ENCODE data around the gene PSMG4. TPM values are rescaled to one million over a fixed set of nuclear protein-coding genes. Genes with fewer than 3 reads are reported as not detected.
A peak's percentile ranks its signal among the peaks of the same experiment; 100 is the strongest.

Gene PSMG4, protein sequence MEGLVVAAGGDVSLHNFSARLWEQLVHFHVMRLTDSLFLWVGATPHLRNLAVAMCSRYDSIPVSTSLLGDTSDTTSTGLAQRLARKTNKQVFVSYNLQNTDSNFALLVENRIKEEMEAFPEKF
- total RNA-seq = 26.1 to 27.8 TPM (median 26.6 TPM) in 3 replicates

DNA sequence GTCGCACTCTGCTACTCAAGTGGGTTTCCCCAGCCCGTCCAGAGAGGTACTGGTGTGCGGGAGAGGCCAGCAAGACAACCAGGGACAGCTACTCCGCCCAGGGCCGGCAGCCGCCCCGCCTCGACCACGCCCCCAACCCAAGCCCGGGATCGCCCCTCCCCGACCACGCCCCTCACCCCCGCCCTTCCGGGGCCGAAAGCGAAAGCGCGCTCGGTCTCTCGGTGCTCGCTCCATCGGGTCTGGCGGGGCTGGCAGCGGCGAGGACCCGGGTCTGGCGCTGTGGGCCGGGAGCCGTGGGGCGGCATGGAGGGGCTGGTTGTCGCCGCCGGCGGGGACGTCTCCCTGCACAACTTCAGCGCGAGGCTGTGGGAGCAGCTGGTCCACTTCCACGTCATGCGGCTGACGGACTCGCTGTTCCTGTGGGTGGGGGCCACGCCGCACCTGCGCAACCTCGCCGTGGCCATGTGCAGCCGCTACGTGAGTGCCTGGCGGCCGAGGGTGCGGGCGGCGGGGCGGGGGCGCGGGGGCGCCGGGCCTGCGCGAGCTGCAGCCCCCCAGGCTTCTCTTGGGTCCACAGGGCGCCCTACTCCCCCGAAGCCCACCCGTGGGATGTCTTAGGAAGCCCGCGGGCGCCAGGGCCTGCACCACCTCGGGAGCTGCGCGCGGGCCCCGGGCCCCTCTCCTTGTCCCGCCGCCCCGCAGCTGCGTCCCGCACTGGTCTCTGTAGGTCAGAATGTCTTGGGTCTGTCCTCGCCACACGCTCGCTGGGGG, at the start of gene PSMG4:
TSS of gene PSMG4 (plus strand) at position 228 of the 771 bp plus-strand sequence. CDS start at position 304, 76 bp downstream.
- DNase-seq (ENCODE audit: low spot score in 2 of 2, unreplicated experiment in 2 of 2) = peak; percentile 97 to 98
- TF ChIP-seq, protein P1, sequence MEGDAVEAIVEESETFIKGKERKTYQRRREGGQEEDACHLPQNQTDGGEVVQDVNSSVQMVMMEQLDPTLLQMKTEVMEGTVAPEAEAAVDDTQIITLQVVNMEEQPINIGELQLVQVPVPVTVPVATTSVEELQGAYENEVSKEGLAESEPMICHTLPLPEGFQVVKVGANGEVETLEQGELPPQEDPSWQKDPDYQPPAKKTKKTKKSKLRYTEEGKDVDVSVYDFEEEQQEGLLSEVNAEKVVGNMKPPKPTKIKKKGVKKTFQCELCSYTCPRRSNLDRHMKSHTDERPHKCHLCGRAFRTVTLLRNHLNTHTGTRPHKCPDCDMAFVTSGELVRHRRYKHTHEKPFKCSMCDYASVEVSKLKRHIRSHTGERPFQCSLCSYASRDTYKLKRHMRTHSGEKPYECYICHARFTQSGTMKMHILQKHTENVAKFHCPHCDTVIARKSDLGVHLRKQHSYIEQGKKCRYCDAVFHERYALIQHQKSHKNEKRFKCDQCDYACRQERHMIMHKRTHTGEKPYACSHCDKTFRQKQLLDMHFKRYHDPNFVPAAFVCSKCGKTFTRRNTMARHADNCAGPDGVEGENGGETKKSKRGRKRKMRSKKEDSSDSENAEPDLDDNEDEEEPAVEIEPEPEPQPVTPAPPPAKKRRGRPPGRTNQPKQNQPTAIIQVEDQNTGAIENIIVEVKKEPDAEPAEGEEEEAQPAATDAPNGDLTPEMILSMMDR (IDR thresholded peaks at IDR 0.05; ENCODE audit: unreplicated experiment) = no peak
- H3K4me1 Mint-ChIP-seq = peaks cover 22% of the 10 kb centered on the region
- H3K4me3 Mint-ChIP-seq = peak within 1 kb of the TSS; percentile 85
- H3K27me3 Mint-ChIP-seq (ENCODE audit: low read depth) = peaks cover 10% of the 10 kb centered on the region
- peak within 1 kb of the TSS; percentile 90 for H3K27ac Mint-ChIP-seq
- no peaks in the 10 kb centered on the region for H3K9me3 Mint-ChIP-seq
- H3K36me3 Mint-ChIP-seq = no peaks in the 10 kb centered on the region

DNA sequence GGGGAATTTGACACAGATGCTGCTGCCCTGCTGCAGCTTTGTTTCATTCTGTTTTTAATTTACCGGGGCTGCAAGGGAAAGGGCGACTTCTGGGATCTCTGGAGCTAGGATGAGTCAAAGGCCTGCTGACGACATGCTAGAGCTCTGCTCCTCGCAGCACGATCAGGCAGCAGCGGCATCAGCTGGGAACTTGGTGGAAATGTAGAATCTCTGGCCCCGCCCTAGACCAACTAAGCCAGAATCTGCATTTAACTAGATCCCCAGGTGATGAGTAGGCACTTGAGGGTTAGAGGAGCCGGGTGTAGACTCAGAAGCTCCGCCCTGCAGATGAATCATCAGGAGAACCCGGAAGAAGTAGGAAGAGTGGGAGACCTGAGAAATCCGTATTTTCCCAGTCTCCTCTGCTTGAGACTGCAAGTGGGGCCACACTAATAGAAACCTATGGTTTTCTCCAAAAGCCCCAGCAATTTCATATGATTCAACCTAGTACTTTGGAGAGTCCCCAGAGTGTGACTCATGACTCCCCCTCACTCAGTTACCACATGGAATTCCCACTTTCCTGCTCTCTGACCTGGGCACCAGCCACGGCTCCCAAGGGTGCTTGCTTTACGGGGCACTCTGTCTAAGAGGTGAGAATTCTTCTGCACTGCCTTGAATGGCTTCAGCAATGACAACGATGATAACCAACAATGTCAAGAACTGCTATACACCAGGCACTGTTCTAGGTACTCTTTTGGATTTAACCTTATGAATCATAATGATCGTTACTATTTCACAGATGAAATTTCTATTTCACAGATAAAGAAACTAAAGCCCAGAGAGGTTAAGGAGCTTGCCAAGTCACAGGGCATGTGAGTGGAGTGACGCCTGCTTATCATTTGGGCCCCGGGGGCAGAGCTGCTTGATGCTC, 49.4 kb upstream of the PSMG4 start:
- H3K4me3 Mint-ChIP-seq = peak overlapping the region; percentile 28
- peak overlapping the region; percentile 62 for H3K27ac Mint-ChIP-seq
- TF ChIP-seq, protein P1 (IDR thresholded peaks at IDR 0.05; ENCODE audit: unreplicated experiment) = no peak
- peaks cover 6% of the 10 kb centered on the region for H3K9me3 Mint-ChIP-seq
- peaks cover 22% of the 10 kb centered on the region for H3K27me3 Mint-ChIP-seq (ENCODE audit: low read depth)
- H3K36me3 Mint-ChIP-seq = no peaks in the 10 kb centered on the region
- DNase-seq (ENCODE audit: low spot score in 2 of 2, unreplicated experiment in 2 of 2) = no peak
- H3K4me1 Mint-ChIP-seq = peaks cover 14% of the 10 kb centered on the region

DNA sequence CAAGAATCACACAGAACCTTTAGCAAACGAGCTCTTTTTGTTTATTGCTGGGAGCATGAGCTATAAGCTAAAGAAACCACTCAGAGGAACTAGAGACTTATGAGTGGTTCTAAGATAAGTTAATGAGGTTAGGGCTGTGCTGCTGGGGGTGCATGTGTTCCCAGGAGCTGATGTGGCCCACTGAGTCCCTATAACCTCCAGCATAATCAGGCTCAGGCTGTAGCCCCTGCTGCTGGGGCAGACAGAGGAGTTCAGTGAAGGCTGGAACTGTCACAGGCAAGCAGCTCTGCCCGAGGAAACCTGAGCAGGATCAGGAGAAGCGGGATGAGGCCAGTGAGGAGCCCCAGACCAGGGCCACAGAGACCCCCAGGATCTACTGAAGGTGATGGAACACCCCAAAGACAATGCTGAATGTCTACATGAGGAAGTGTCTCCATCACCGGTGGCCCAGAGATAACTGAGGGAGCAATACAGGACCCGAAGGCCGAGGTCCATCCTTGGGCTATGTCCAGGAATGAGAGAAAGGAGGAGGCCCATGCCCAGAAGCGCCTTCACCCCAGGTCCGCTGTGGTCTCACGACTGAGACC, 48.6 kb upstream of the PSMG4 start:
- TF ChIP-seq, protein P1 (IDR thresholded peaks at IDR 0.05; ENCODE audit: unreplicated experiment) = no peak
- Mint-ChIP-seq H3K4me1 (peaks cover 14% of the 10 kb centered on the region), H3K36me3 (no peaks in the 10 kb centered on the region), H3K4me3 (no peak overlapping the region), H3K27ac (no peak overlapping the region), H3K9me3 (no peaks in the 10 kb centered on the region), H3K27me3 (ENCODE audit: low read depth) (peaks cover 22% of the 10 kb centered on the region)
- DNase-seq (ENCODE audit: low spot score in 2 of 2, unreplicated experiment in 2 of 2) = no peak

DNA sequence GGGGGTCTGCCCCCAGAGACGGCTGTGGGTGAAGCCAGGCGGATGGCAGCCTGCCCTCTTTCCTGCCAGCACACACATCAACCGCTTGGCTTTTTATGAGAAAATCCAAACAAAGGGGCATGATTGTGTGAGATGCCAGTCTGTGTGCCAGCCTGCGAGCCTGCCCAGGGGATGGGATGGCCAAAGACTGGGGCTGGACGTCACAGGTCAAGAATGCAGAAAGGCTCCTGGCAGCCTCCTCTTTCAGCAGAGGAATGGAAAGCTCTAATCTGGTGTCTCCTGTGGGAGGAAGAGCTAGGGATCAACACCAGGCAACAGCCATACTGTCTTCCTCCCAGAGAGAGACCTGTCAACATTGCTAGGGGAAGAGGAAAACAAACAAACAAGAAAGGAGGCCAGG, 47.1 kb upstream of the PSMG4 start:
- H3K36me3 Mint-ChIP-seq = no peaks in the 10 kb centered on the region
- H3K4me3 Mint-ChIP-seq = no peak overlapping the region
- peaks cover 14% of the 10 kb centered on the region for H3K4me1 Mint-ChIP-seq
- no peaks in the 10 kb centered on the region for H3K9me3 Mint-ChIP-seq
- TF ChIP-seq, protein P1 (IDR thresholded peaks at IDR 0.05; ENCODE audit: unreplicated experiment) = no peak
- DNase-seq (ENCODE audit: low spot score in 2 of 2, unreplicated experiment in 2 of 2) = no peak
- H3K27ac Mint-ChIP-seq = no peak overlapping the region
- H3K27me3 Mint-ChIP-seq (ENCODE audit: low read depth) = peaks cover 29% of the 10 kb centered on the region

DNA sequence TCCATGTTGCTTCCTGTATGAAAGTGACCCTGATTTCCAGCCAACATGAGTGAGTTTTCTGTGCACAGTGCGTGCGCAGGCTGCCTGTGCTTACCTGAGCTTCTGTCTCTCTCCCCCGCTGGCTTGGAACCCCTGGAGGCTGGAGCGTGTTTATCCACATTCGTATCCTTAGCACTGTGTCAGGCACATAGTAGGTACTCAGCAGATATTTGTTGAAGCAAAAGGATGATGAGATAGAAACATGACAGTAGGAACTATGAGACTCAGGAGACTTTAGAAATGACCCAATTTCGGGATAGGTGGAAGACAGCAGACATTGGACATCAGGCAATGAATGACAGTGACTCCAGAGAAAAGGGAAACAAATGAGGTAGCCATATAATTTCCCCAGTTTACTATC, 46.5 kb upstream of the PSMG4 start:
- no peak overlapping the region for H3K4me3 Mint-ChIP-seq
- TF ChIP-seq, protein P1 (IDR thresholded peaks at IDR 0.05; ENCODE audit: unreplicated experiment) = no peak
- H3K27me3 Mint-ChIP-seq (ENCODE audit: low read depth) = peaks cover 29% of the 10 kb centered on the region
- no peak overlapping the region for H3K27ac Mint-ChIP-seq
- no peak for DNase-seq (ENCODE audit: low spot score in 2 of 2, unreplicated experiment in 2 of 2)
- peaks cover 14% of the 10 kb centered on the region for H3K4me1 Mint-ChIP-seq
- H3K36me3 Mint-ChIP-seq = no peaks in the 10 kb centered on the region
- no peaks in the 10 kb centered on the region for H3K9me3 Mint-ChIP-seq

All from mesothelial cell of epicardium (in vitro differentiated cells).